IMR-90 (cell line): ENCODE results near the gene PAQR5. TPM values are rescaled to one million over a fixed set of nuclear protein-coding genes. Genes with fewer than 3 reads are reported as not detected.

Source experiments
- ATAC-seq: fragments of 200-7000 bp; cut with Tn5 transposase; 2 replicates; pipeline ENCODE4 v1.9.1; 2020; ENCODE audit warnings: low read depth, mild to moderate bottlenecking, moderate library complexity
- BruUV-seq: library from RNA; stranded (reverse); fragments of 400-500 nt; replicated peaks from 2 replicates; lab custom pipeline; 2021; lab: Mats Ljungman, UMichigan
- CTCF ChIA-PET: fragments of 300-600 bp; formaldehyde crosslinking; extraction: SDS; loops from one replicate; lab custom pipeline; 2021; ENCODE audit warnings: antibody characterized with exemption; lab: Yijun Ruan, JAX
- POLR2A ChIA-PET: fragments of 300-600 bp; sonication (Branson Sonifier 250); formaldehyde crosslinking; loops from one replicate; lab custom pipeline; 2022; ENCODE audit warnings: antibody characterized with exemption; ENCODE audit not compliant: unreplicated experiment; lab: Charles Lee
- DNase-seq: peaks from one replicate; pipeline ENCODE4 v3.0.0; 2013
- H2AFZ ChIP-seq: replicated peaks from 2 replicates; pipeline ENCODE3; 2013; ENCODE audit warnings: low read length, mild to moderate bottlenecking; ENCODE audit not compliant: poor library complexity
- H2AK5ac ChIP-seq: 2 replicates; pipeline ENCODE4 v1.6.1; 2013; ENCODE audit warnings: low read depth, low read length, inconsistent platforms
- H2AK9ac ChIP-seq: replicated peaks from 2 replicates; pipeline ENCODE3; 2013; ENCODE audit warnings: mild to moderate bottlenecking, low read depth, low read length, moderate library complexity; ENCODE audit not compliant: poor library complexity
- H2BK120ac ChIP-seq: 2 replicates; pipeline ENCODE4 v1.6.1; 2013; ENCODE audit warnings: low read depth, low read length, inconsistent platforms
- H2BK15ac ChIP-seq: 3 replicates; pipeline ENCODE4 v1.6.1; 2013; ENCODE audit warnings: low read depth, low read length, inconsistent platforms
- H2BK20ac ChIP-seq: 2 replicates; pipeline ENCODE4 v1.6.1; 2013; ENCODE audit warnings: low read depth, mild to moderate bottlenecking, inconsistent platforms, low read length, moderate library complexity
- H2BK5ac ChIP-seq: 2 replicates; pipeline ENCODE4 v1.6.1; 2013; ENCODE audit warnings: mild to moderate bottlenecking, low read depth, low read length, inconsistent platforms; ENCODE audit not compliant: poor library complexity, severe bottlenecking
- H3K14ac ChIP-seq: replicated peaks from 2 replicates; pipeline ENCODE4 v1.6.1; 2013; ENCODE audit warnings: low read depth, low read length, inconsistent platforms
- H3K18ac ChIP-seq: 2 replicates; pipeline ENCODE4 v1.6.1; 2013; ENCODE audit warnings: low read depth, low read length, control low read depth
- H3K23ac ChIP-seq: 2 replicates; pipeline ENCODE4 v1.6.1; 2013; ENCODE audit warnings: low read depth, low read length, inconsistent platforms
- H3K27ac ChIP-seq: 2 replicates; pipeline ENCODE4 v1.5.1; 2013; ENCODE audit warnings: mild to moderate bottlenecking, control low read depth, low read length; ENCODE audit not compliant: insufficient read depth
- H3K27me3 ChIP-seq: 2 replicates; pipeline ENCODE4 v1.6.1; 2013; ENCODE audit warnings: low read length; ENCODE audit not compliant: control insufficient read depth, insufficient read depth
- H3K36me3 ChIP-seq: 2 replicates; pipeline ENCODE4 v1.6.1; 2013; ENCODE audit warnings: low read length, mixed read lengths; ENCODE audit not compliant: control insufficient read depth, insufficient read depth
- H3K4ac ChIP-seq: 2 replicates; pipeline ENCODE4 v1.6.1; 2013; ENCODE audit warnings: low read depth, low read length, inconsistent platforms
- H3K4me1 ChIP-seq: 2 replicates; pipeline ENCODE4 v1.6.1; 2013; ENCODE audit warnings: low read length, mixed read lengths; ENCODE audit not compliant: control insufficient read depth, insufficient read depth
- H3K4me2 ChIP-seq: 2 replicates; pipeline ENCODE4 v1.6.1; 2013; ENCODE audit warnings: low read depth, mild to moderate bottlenecking, control low read depth, low read length, moderate library complexity
- H3K4me3 ChIP-seq: 2 replicates; pipeline ENCODE4 v1.5.1; 2013; ENCODE audit warnings: low read depth, mild to moderate bottlenecking, control low read depth, low read length, moderate library complexity; ENCODE audit not compliant: insufficient read depth
- H3K56ac ChIP-seq: 2 replicates; pipeline ENCODE4 v1.6.1; 2013; ENCODE audit warnings: low read length, inconsistent platforms; ENCODE audit not compliant: insufficient read depth; ENCODE audit errors: extremely low read depth
- H3K79me1 ChIP-seq, 2 experiments: 2 replicates each; pipeline ENCODE4 v1.6.1; 2013; ENCODE audit warnings: low read length in 2 of 2, inconsistent platforms in 1 of 2, low read depth in 1 of 2
- H3K9ac ChIP-seq: 2 replicates; pipeline ENCODE4 v1.6.1; 2013; ENCODE audit warnings: low read depth, low read length, control low read depth
- H3K9me1 ChIP-seq: 2 replicates; pipeline ENCODE4 v1.6.1; 2013; ENCODE audit warnings: low read length, inconsistent platforms; ENCODE audit not compliant: insufficient read depth
- H3K9me3 ChIP-seq: 2 replicates; pipeline ENCODE4 v1.6.1; 2013; ENCODE audit warnings: low read length; ENCODE audit not compliant: control insufficient read depth, insufficient read depth
- H4K20me1 ChIP-seq: 2 replicates; pipeline ENCODE4 v1.6.1; 2013; ENCODE audit warnings: low read length, inconsistent platforms; ENCODE audit not compliant: insufficient read depth
- H4K5ac ChIP-seq: 2 replicates; pipeline ENCODE4 v1.6.1; 2013; ENCODE audit warnings: mild to moderate bottlenecking, low read depth, low read length, control low read depth
- H4K8ac ChIP-seq, 2 experiments: 2 replicates each; pipeline ENCODE4 v1.6.1; 2013; ENCODE audit warnings: low read depth in 2 of 2, low read length in 2 of 2, control low read depth in 1 of 2, inconsistent platforms in 1 of 2
- H4K91ac ChIP-seq: 2 replicates; pipeline ENCODE4 v1.6.1; 2013; ENCODE audit warnings: low read depth, low read length, inconsistent platforms; ENCODE audit not compliant: insufficient read depth
- CHD1 ChIP-seq: IDR thresholded peaks from 2 replicates; pipeline ENCODE4 v1.6.1; 2012; ENCODE audit warnings: low read depth, low read length, improper control_type of control experiment
- NFE2L2 ChIP-seq: fragments of 150-350 bp; IDR thresholded peaks from 2 replicates; pipeline ENCODE4 v1.6.1; 2016; ENCODE audit warnings: low read depth, mild to moderate bottlenecking, low read length
- SMC3 ChIP-seq: fragments of 150-350 bp; IDR thresholded peaks from 2 replicates; pipeline ENCODE4 v1.6.1; 2016; ENCODE audit warnings: low read depth, mild to moderate bottlenecking, antibody characterized with exemption, low read length, moderate library complexity
- WGBS, 2 experiments: methylation state at CpG; one replicate each; pipeline versions ENCODE4 v1.1.5 to v1.1.7; 2013; ENCODE audit warnings: missing lambda C conversion rate in 2 of 2; ENCODE audit not compliant: insufficient read length in 1 of 2; ENCODE audit errors: extremely low coverage in 2 of 2; 5-methylcytosine and 5-hydroxymethylcytosine counted together
- dilution Hi-C: fragments of 300-500 bp; cut with HindIII; formaldehyde crosslinking; loops from one replicate; pipeline ENCODE4 v1.14.3; 2018; ENCODE audit warnings: low sequenced_read_pairs; ENCODE audit not compliant: unreplicated experiment
- in situ Hi-C: fragments of 300-500 bp; cut with MboI; formaldehyde crosslinking; loops from 3 replicates; pipeline ENCODE4 v1.14.3; 2019; ENCODE audit warnings: low sequenced_read_pairs, inconsistent platforms, mixed read lengths
- intact Hi-C: fragments of 100-400 bp; cut with micrococcal nuclease; formaldehyde crosslinking; loops from 2 replicates; pipeline ENCODE4 v1.10.0; 2022
- polyA plus RNA-seq, 3 experiments: library from polyadenylated mRNA; depleted of rRNA; stranded (reverse); fragments of >200 nt; gene quantifications; 2 replicates each; pipeline ENCODE4 v1.2.3, GENCODE V29; 2012; ENCODE audit warnings: low replicate concordance in 1 of 3
- total RNA-seq: library from RNA; depleted of rRNA; stranded (reverse); fragments of >200 nt; gene quantifications from 2 replicates; pipeline ENCODE4 v1.2.3, GENCODE V29; 2012

Gene PAQR5
- total and polyA plus RNA-seq, 2 of the 4 experiments (the other 2 are of a cell fraction), result 2.3 to 2.7 TPM

GRCh38 chr15:69359722-69360121, 61.0 kb downstream of the PAQR5 start:
- Histone ChIP-seq H3K9me3 (peaks cover 2% of the 10 kb centered on the region; the same call in 1 of the 2 replicates), H4K8ac (no peak overlapping the region), H3K14ac (no peak overlapping the region; the same call in 1 of the 2 replicates), H2BK20ac (0 out of 2 replicates have a peak overlapping the region, but pooled peaks have one; percentile 39), H3K36me3 (no peaks in the 10 kb centered on the region), H3K23ac (no peak overlapping the region), H2BK5ac (no peak overlapping the region), H3K79me1 (no peaks in the 10 kb centered on the region), H3K9ac (no peak overlapping the region), H3K27me3 (no peaks in the 10 kb centered on the region), H2AK5ac (no peak overlapping the region), H3K18ac (0 out of 2 replicates have a peak overlapping the region, but pooled peaks have one; percentile 20), H2BK15ac (no peak overlapping the region), H3K27ac (peak overlapping the region; percentile 54; the same call in 1 of the 2 replicates), H4K20me1 (no peaks in the 10 kb centered on the region), H3K4ac (no peak overlapping the region), H4K91ac (no peak overlapping the region), H2AK9ac (no peak overlapping the region), H3K4me2 (no peak overlapping the region), H3K56ac (no peak overlapping the region), H3K9me1 (peaks cover 9% of the 10 kb centered on the region; the same call in 1 of the 2 replicates), H3K4me3 (no peak overlapping the region), H4K5ac (no peak overlapping the region), H2AFZ (no peak overlapping the region), H2BK120ac (no peak overlapping the region), H3K4me1 (peaks cover 2% of the 10 kb centered on the region; the same call in 1 of the 2 replicates)
- dilution Hi-C loops, result no loop called here
- WGBS, 2 experiments, result 83% methylated on average over 1 of the region's 3 CpGs; no CpG with 5 or more reads in 1 of the 2 experiments
- intact Hi-C loops, result no loop called here
- DNase-seq, result peak; percentile 60
- ATAC-seq, result peak; percentile 59
- ChIA-PET POLR2A (no interaction called here), CTCF (no interaction called here)
- in situ Hi-C loops, result no loop called here
- no TSS peak for BruUV-seq
- no peak for TF ChIP-seq SMC3
- no peak for TF ChIP-seq CHD1
- TF ChIP-seq NFE2L2, result peak; percentile 90
